OCI-LY7 (cell line): ENCODE measurements around the gene NT5C2. TPM values are rescaled to one million over a fixed set of nuclear protein-coding genes. Genes with fewer than 3 reads are reported as not detected.

Source experiments
- BruUV-seq: library from RNA; stranded (reverse); fragments of 400-500 nt; replicated peaks from 2 replicates; lab custom pipeline; 2021; lab: Mats Ljungman, UMichigan
- CTCF ChIA-PET: fragments of 300-600 bp; sonication (Branson Sonifier 250); formaldehyde crosslinking; loops from one replicate; lab custom pipeline; 2022; ENCODE audit warnings: antibody characterized with exemption; ENCODE audit not compliant: unreplicated experiment; lab: Charles Lee
- POLR2A ChIA-PET: fragments of 300-600 bp; sonication (Branson Sonifier 250); formaldehyde crosslinking; loops from one replicate; lab custom pipeline; 2022; ENCODE audit warnings: antibody characterized with exemption; lab: Charles Lee
- DNase-seq: peaks from one replicate; pipeline ENCODE4 v3.0.0-alpha.2; 2015; ENCODE audit warnings: low spot score
- H2AFZ ChIP-seq: fragments of 200-600 bp; sonication (generic), shearing (Covaris generic); 2 replicates; pipeline ENCODE4 v1.6.1; 2014; ENCODE audit warnings: mild to moderate bottlenecking, antibody characterized with exemption, low read length, moderate library complexity
- H3K27ac ChIP-seq: fragments of 200-600 bp; sonication (generic); 2 replicates; pipeline ENCODE4 v1.5.1; 2014; ENCODE audit warnings: mixed run types, low read depth, mild to moderate bottlenecking, moderate library complexity, low read length, inconsistent platforms; ENCODE audit not compliant: poor library complexity, severe bottlenecking
- H3K36me3 ChIP-seq: fragments of 200-600 bp; sonication (generic); 2 replicates; pipeline ENCODE4 v1.6.1; 2014; ENCODE audit warnings: mild to moderate bottlenecking, antibody characterized with exemption, low read length, moderate library complexity, mixed read lengths; ENCODE audit not compliant: insufficient read depth
- H3K4me1 ChIP-seq: fragments of 200-600 bp; sonication (generic); 2 replicates; pipeline ENCODE4 v1.5.1; 2014; ENCODE audit warnings: mild to moderate bottlenecking, low read length; ENCODE audit not compliant: insufficient read depth, poor library complexity, severe bottlenecking
- H3K4me2 ChIP-seq: fragments of 200-600 bp; sonication (generic); 2 replicates; pipeline ENCODE4 v1.6.1; 2014; ENCODE audit warnings: mild to moderate bottlenecking, low read length
- H3K4me3 ChIP-seq: fragments of 200-600 bp; sonication (generic); 2 replicates; pipeline ENCODE4 v1.5.1; 2014; ENCODE audit warnings: mild to moderate bottlenecking, low read depth, low read length; ENCODE audit not compliant: poor library complexity, severe bottlenecking
- H3K79me2 ChIP-seq: fragments of 200-600 bp; sonication (generic); 2 replicates; pipeline ENCODE4 v1.6.1; 2016; ENCODE audit warnings: low read depth, mild to moderate bottlenecking, low read length, moderate library complexity, mixed read lengths; ENCODE audit not compliant: insufficient read depth
- H3K9me2 ChIP-seq: fragments of 200-600 bp; sonication (generic); 2 replicates; pipeline ENCODE4 v1.6.1; 2016; ENCODE audit warnings: mild to moderate bottlenecking, low read length, mixed read lengths; ENCODE audit not compliant: insufficient read depth
- H3K9me3 ChIP-seq: fragments of 200-600 bp; sonication (generic); 2 replicates; pipeline ENCODE4 v1.6.1; 2014; ENCODE audit warnings: mild to moderate bottlenecking, mixed run types, low read length, mixed read lengths
- H4K20me1 ChIP-seq: fragments of 200-600 bp; sonication (generic); 2 replicates; pipeline ENCODE4 v1.6.1; 2014; ENCODE audit warnings: mild to moderate bottlenecking, antibody characterized with exemption, low read length, moderate library complexity, mixed read lengths; ENCODE audit not compliant: insufficient read depth
- EZH2phosphoT487 ChIP-seq: fragments of 200-600 bp; sonication (generic); IDR thresholded peaks from 2 replicates; pipeline ENCODE4 v1.6.1; 2018; ENCODE audit warnings: low read depth, borderline replicate concordance, mild to moderate bottlenecking, mixed run types, antibody characterized with exemption, low read length, moderate library complexity, mixed read lengths
- intact Hi-C: fragments of 100-400 bp; cut with micrococcal nuclease; formaldehyde crosslinking; loops from one replicate; pipeline ENCODE4 v1.10.0; 2022; ENCODE audit not compliant: unreplicated experiment
- total RNA-seq, 2 experiments: library from RNA; depleted of rRNA in 1 of 2; stranded (reverse); fragments of >200 nt in 1 of 2; shearing (Covaris generic) in 1 of 2; gene quantifications; 2 replicates each; pipeline ENCODE4 v1.2.3, GENCODE V29; 2014 to 2022
- TF ChIP-seq, protein P1 (sequence below): fragments of 200-600 bp; sonication (generic); conservative IDR thresholded peaks from 2 replicates; pipeline ENCODE4 v1.5.1; 2014; ENCODE audit warnings: mild to moderate bottlenecking, antibody characterized with exemption, low read length, moderate library complexity, mixed read lengths

NT5C2 gene
- total RNA-seq, 2 experiments from 2014 or later = 72.0 to 87.3 TPM

DNA sequence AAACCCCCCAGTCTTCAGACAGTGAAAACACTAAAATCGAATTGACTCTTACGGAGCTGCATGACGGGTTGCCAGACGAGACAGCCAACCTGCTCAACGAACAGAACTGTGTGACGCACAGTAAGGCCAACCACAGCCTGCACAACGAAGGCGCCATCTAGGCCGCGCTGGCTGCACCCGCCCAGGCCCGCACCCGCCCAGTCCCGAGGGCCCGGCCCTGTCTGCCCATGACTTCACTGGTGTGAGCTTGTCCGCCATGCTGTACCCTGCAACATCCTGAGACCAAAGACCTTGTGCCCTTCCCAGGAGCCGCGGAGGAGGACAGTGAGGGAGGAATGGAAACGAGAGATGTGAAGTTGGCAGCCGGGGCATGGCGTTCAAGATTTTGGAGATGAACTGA is 116.1 kb downstream of the NT5C2 start:
- Histone ChIP-seq H3K9me2 (no peaks in the 10 kb centered on the region), H3K9me3 (no peaks in the 10 kb centered on the region), H3K79me2 (no peaks in the 10 kb centered on the region), H3K4me1 (no peaks in the 10 kb centered on the region), H3K27ac (no peak overlapping the region), H4K20me1 (no peaks in the 10 kb centered on the region), H3K4me2 (no peak overlapping the region), H3K4me3 (no peak overlapping the region), H3K36me3 (no peaks in the 10 kb centered on the region), H2AFZ (no peak overlapping the region)
- ChIA-PET POLR2A (interaction anchor here (0.5 to 0.7 kb wide), 2 partner anchors 155 to 217 kb away, joined by 3 to 4 read pairs; no protein-coding TSS in a partner anchor), CTCF (no interaction called here)
- DNase-seq = no peak
- BruUV-seq = no TSS peak
- intact Hi-C loops = no loop called here
- TF ChIP-seq EZH2phosphoT487 = no peak
- TF ChIP-seq, protein P1, sequence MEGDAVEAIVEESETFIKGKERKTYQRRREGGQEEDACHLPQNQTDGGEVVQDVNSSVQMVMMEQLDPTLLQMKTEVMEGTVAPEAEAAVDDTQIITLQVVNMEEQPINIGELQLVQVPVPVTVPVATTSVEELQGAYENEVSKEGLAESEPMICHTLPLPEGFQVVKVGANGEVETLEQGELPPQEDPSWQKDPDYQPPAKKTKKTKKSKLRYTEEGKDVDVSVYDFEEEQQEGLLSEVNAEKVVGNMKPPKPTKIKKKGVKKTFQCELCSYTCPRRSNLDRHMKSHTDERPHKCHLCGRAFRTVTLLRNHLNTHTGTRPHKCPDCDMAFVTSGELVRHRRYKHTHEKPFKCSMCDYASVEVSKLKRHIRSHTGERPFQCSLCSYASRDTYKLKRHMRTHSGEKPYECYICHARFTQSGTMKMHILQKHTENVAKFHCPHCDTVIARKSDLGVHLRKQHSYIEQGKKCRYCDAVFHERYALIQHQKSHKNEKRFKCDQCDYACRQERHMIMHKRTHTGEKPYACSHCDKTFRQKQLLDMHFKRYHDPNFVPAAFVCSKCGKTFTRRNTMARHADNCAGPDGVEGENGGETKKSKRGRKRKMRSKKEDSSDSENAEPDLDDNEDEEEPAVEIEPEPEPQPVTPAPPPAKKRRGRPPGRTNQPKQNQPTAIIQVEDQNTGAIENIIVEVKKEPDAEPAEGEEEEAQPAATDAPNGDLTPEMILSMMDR = no peak

DNA sequence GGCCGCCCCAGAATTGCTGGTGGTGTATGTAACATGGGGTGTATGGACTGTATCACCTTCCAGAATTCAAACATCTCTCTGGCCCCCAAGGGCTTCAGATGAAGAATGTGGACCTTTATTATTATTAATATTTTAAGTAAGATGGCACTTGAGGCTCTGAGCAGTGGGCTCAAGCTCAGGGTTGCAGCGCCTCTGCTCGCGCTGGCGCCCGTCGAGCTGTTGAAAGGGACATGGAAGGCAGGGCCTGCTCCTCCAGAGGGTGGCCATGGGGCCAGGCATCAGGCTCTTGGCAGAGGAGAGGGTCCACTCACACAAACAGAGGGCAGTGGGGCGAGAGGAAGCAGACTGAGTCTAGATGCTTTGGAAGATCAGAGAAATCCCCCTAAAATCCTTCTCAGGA is 120.2 kb downstream of the NT5C2 start:
- no TSS peak for BruUV-seq
- no peaks in the 10 kb centered on the region for H3K79me2 ChIP-seq
- CTCF ChIA-PET = no interaction called here

DNA sequence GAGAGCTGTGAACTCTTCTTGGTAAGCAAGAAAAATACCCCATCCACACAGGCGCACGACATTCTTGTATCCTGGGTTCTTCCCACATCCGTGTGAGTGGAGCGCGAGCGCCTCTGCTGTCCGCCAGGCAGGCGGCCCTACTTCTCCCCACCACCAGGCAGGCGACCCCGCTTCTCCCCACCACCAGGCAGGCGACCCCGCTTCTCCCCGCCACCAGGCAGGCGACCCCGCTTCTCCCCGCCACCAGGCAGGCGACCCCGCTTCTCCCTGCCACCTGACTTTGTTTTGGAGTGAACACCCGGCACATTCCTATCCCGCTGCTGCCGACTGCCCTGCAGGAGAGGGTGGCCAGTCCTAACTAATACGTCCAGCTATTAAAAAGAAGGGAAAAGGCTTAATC is 120.8 kb downstream of the NT5C2 start:
- intact Hi-C loops = no loop called here
- POLR2A ChIA-PET = no interaction called here

More for the DNA sequence above, 120.2 kb downstream of the NT5C2 start:
- intact Hi-C loops = no loop called here
- Histone ChIP-seq H3K27ac (no peak overlapping the region), H2AFZ (no peak overlapping the region), H3K4me2 (no peak overlapping the region), H3K9me3 (no peaks in the 10 kb centered on the region), H3K9me2 (no peaks in the 10 kb centered on the region), H3K4me3 (no peak overlapping the region), H3K36me3 (no peaks in the 10 kb centered on the region), H3K4me1 (peaks cover 21% of the 10 kb centered on the region), H4K20me1 (no peaks in the 10 kb centered on the region)
- POLR2A ChIA-PET = no interaction called here
- TF ChIP-seq EZH2phosphoT487 = no peak
- TF ChIP-seq, protein P1 = no peak
- no peak for DNase-seq

More for the DNA sequence above, 120.8 kb downstream of the NT5C2 start:
- Histone ChIP-seq H3K27ac (no peak overlapping the region), H4K20me1 (no peaks in the 10 kb centered on the region), H3K4me1 (peaks cover 21% of the 10 kb centered on the region), H3K4me2 (no peak overlapping the region), H3K9me3 (no peaks in the 10 kb centered on the region), H3K79me2 (no peaks in the 10 kb centered on the region), H2AFZ (no peak overlapping the region), H3K4me3 (no peak overlapping the region), H3K9me2 (no peaks in the 10 kb centered on the region), H3K36me3 (no peaks in the 10 kb centered on the region)
- no TSS peak for BruUV-seq
- no peak for TF ChIP-seq EZH2phosphoT487
- TF ChIP-seq, protein P1 = no peak
- DNase-seq = no peak
- CTCF ChIA-PET = interaction anchor here (1.6 kb wide), 1 partner anchor 172 kb away, joined by 6 read pairs; no protein-coding TSS in a partner anchor
